HPDE6-E6E7 (cell line): ENCODE data around the gene NDNF.

Source experiments
- DNase-seq: peaks from one replicate; pipeline ENCODE4 v3.0.0; 2011; ENCODE audit warnings: missing footprints; ENCODE audit errors: extremely low spot score

The NDNF gene, protein sequence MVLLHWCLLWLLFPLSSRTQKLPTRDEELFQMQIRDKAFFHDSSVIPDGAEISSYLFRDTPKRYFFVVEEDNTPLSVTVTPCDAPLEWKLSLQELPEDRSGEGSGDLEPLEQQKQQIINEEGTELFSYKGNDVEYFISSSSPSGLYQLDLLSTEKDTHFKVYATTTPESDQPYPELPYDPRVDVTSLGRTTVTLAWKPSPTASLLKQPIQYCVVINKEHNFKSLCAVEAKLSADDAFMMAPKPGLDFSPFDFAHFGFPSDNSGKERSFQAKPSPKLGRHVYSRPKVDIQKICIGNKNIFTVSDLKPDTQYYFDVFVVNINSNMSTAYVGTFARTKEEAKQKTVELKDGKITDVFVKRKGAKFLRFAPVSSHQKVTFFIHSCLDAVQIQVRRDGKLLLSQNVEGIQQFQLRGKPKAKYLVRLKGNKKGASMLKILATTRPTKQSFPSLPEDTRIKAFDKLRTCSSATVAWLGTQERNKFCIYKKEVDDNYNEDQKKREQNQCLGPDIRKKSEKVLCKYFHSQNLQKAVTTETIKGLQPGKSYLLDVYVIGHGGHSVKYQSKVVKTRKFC

GRCh38 chr4:121072224-121073003 lies at the start of gene NDNF:
Gene NDNF, minus strand, starts transcription at chr4:121072535. Its CDS starts 26,698 bp downstream, at chr4:121045837.
- DNase-seq, result no peak

DNA sequence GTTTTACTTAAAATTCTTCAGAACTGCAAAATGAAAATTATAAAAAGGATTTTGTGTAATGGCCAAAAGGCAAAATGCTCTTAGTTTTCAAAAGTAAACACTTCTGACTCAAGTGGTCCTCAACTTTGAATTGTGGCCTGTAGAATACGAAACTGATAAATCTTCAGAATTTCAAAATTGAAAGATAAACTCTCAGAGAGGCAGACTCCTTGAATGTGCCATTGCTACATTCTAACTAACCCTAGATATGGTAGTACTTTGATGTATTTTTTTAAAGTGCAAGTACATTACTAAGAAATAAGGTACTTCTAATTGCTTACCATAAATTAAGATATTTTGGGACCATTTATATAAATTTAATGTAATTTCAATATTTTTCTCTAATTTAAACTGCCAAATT lies 47.4 kb upstream of the NDNF start:
- no peak for DNase-seq

DNA sequence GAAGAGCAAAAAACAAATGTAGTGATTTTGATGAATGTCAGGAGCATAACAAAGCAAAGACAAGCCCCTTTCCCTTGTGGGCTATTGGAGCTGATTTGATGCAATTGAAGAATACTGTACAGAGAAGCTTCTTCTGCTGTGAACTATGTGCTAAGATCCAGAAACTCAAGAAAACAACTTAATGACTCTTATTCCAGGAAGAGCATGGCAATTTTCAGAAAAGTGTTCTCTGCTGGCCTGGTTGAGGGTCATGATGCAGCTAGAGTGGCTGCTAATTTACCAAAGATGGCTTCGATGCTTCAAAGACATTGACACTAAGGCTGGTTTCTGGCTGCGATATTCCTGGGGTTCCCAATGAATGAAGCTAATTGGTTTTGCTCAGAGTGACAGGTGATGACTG lies 46.0 kb upstream of the NDNF start:
- DNase-seq, result no peak

DNA sequence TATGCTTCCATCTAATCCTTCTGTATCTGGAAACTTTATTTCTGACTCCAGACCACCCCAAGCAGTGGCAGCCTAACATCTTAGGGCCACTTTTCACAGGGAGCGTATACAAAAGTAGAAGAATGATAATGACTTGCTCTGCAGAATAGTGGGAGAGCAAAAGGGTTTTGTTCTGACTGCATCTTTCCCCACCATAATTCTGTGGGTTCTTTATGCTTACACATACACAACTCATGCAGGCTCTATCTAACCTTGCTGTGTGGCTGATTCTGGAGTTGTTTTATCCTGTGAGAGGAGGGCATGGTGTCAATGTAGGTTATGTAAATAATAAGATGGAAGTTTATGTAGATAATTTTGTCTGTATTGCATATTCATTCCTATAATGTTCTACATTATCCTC lies 42.4 kb upstream of the NDNF start:
- no peak for DNase-seq

DNA sequence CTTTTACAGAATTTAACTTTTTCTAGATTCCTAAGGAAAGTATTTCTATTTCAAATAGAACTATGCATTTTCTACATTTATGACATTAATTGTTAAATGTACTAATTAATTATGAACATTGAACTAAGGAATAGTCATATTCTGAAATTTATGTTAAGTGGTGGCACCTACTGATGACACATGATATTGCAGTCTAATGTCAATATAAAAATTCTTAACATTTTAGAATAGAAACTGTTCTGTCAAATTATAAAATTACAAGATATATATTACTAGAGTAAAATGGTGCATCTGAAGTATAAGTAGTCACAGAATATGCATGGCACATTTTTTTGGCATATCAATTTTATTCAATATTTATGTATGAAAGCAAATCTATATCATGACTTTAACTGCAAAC lies 40.2 kb upstream of the NDNF start:
- no peak for DNase-seq

DNA sequence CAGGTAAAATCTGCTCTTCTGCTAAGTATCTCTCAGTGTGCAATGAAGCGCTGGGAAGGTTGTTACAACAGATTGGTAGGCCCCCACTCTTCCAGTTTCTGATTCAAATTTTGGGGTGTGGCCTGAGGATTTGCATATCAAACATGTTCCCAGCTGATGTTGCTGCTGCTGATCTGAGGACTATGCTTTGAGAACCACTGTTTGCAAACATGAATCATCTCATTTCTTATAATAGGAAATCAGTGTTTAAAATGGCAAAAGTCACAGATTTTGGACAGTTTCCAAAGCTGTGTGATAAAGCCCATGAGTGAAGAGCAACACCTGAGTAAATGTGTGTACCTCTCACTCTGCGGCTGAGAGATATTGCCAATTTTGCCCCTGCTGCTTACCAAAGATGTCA lies 36.2 kb upstream of the NDNF start:
- no peak for DNase-seq

- no peak for DNase-seq
Observed at GRCh38 chr4:121107507-121107906, 35.2 kb upstream of the NDNF start.

GRCh38 chr4:121100093-121100775 lies 27.9 kb upstream of the NDNF start:
- DNase-seq, result no peak

DNA sequence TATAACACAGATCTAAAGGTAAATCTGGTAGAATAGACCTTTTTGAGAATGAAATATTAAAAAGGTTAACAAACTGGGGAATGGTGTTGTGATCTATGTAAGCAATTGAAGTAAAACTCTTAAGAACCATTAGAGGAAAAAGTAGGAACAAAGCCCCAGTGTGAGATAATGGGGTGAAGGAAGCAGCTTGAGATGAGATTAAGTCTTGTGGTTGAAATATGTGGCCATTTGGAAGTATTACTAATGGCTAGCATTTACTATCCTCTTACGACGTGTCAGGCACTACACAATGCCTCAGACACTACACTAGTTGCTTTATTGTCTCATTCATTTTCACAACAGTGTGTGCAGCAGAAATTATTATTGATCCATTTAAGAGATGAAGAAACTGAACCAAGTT lies 25.9 kb upstream of the NDNF start:
- DNase-seq, result no peak

DNA sequence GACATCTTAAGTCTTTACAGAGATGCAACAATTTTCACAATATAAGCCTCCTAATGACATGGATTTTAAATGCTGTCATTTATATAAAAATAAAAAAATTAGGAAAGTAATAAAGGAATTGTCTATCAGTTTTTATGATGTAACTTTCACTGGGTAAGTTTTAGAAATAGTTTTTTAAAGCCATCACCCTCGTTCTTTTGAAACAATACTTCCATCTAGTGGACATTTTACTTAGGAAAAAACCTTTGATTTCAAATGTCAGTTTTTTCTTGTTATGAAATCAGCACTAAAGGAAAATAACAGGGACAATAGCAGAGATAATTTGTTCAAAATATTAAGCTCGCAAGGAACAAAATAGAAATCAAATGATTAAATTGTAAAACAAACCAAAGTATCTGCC lies 24.3 kb upstream of the NDNF start:
- no peak for DNase-seq

DNA sequence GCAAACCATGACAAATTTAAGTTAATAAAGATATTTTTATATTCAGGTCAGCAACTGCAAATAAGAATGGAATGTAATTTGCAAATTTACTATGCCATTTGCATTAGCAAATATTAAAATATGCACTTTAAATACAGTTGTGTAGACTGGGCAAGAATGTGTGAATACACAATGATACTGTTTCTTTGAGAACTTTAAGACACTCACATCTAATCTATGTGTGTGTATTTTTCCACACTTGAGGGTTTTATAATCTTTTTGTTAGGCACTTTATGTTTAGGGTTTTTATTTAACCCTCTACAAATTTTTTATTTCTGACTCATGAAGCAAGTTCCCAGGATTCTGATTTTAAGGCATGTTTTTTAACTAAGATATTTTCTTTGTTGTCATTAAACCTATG lies 23.9 kb upstream of the NDNF start:
- no peak for DNase-seq

DNA sequence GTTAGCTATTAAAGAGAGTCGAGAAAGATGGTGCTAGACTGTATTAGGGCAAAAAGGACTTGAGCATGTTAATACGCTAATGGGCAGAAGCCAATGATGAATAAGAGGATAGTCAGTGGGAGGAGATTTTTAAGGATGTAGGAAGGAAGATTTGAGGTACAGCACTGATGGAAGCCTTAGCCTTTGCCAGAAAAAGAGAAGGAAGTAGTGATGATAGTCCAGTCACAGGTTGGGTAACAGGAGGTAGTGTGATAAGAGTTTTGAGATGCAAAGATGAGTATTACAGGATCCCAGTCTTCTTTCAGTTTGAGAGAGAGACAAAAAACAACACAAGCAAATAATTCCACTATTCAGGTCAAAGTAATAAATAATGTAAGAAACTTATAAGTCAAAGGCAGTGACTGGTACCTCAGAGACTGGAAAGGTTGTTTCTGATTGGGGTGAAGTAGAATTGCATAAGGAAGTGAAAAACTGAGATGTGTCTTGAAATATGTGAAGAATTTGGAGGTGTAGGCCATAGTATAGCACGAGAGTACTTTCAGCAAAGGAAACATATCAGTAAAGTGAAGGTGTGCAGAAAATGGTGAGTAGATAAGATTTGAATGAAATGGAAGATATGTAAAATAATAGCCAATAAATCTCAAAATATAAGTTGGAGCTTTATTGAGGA lies 22.1 kb upstream of the NDNF start:
- DNase-seq, result no peak

DNA sequence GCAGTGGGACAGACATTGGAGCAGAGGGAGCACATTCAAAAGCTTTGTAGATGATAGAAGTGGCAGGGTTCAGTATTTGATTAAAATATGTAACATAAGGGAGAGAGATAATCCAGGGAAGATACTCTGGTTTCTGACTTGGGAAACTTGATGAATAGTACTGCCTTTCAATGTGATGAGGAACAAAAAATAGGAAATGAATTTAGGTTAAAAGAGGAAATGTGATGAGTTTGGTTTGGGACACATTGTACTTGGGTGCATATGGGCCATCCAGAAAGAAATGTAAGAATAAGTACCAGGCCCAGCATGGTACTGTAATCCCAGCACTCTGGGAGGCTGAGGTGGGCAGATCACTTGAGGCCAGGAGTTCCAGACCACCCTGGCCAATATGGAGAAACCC lies 20.9 kb upstream of the NDNF start:
- DNase-seq, result no peak

GRCh38 chr4:121091941-121092340 lies 19.6 kb upstream of the NDNF start:
- no peak for DNase-seq

- DNase-seq, result no peak
Observed at GRCh38 chr4:121088867-121089266, 16.5 kb upstream of the NDNF start.

- no peak for DNase-seq
Observed at GRCh38 chr4:121079376-121079775, 7.0 kb upstream of the NDNF start.

DNA sequence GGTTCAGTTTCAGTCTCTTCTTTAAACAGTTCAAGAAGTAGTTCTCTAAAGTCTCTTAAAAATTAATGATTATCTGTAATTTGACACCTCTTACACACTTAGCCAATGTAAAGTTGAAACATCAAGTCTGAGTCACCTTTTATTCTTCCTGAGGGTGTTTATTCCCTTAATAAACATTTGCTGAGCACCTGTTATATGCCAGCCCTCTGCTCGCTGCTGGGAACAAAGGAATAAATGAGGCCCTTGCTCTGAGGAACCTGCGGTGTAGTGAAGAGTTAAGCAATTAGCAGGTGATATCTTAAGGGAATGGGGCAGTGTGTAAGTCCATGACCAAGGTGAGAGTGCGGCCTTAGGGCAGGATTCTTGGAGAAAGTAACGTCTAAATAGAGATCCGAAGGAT lies 5.2 kb upstream of the NDNF start:
- DNase-seq, result no peak

GRCh38 chr4:121076416-121076815 lies 4.1 kb upstream of the NDNF start:
- no peak for DNase-seq

GRCh38 chr4:121073672-121074381 lies 1.5 kb upstream of the NDNF start:
- DNase-seq, result no peak

DNA sequence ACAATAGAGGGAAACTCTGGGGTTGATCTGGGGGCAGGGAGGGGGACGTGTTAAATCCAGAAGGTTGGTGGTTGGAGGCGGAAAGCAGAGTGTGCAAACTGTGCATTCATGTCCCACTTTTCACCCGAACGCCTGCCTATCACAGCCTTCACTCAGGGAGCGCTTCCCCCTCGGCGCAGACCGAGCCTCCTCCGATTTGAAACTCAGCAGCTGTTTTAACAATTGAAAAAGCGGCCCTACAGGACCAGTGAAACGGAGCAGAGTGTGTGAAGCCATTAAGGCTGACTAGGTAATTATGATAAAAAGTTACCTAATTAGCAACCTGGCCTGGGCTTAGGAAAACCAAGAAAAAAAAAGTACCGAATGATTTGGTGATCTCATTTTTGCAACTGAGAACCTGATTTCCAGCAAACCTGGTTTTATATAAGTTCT lies 685 bp upstream of the NDNF start:
- DNase-seq, result no peak

GRCh38 chr4:121071640-121072223 lies 603 bp downstream of the NDNF start:
- DNase-seq, result no peak
